Measurements from ENCODE around the gene RNASEH2C.
"Not testable (repeated sequence)": the region's sequence is repeated elsewhere in the genome, so short reads cannot be mapped to it uniquely, and the experiment has no call there.

GRCh38 chr11:65691847-65692246 is 28.8 kb downstream of the RNASEH2C start:
- TF ChIP-seq, protein P1, sequence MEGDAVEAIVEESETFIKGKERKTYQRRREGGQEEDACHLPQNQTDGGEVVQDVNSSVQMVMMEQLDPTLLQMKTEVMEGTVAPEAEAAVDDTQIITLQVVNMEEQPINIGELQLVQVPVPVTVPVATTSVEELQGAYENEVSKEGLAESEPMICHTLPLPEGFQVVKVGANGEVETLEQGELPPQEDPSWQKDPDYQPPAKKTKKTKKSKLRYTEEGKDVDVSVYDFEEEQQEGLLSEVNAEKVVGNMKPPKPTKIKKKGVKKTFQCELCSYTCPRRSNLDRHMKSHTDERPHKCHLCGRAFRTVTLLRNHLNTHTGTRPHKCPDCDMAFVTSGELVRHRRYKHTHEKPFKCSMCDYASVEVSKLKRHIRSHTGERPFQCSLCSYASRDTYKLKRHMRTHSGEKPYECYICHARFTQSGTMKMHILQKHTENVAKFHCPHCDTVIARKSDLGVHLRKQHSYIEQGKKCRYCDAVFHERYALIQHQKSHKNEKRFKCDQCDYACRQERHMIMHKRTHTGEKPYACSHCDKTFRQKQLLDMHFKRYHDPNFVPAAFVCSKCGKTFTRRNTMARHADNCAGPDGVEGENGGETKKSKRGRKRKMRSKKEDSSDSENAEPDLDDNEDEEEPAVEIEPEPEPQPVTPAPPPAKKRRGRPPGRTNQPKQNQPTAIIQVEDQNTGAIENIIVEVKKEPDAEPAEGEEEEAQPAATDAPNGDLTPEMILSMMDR (IDR thresholded peaks at IDR 0.05; ENCODE audit: low read depth, low read length) = not testable (repeated sequence)
- not testable (repeated sequence) for TF ChIP-seq EZH2phosphoT487 (IDR thresholded peaks at IDR 0.05; ENCODE audit: low read depth)
